B cell (primary cell): ENCODE results near the gene ABI3BP.

Experiments used
- CTCF ChIP-seq: fragments of 200-600 bp; IDR thresholded peaks from one replicate; pipeline ENCODE4 v1.8.0; 2022; ENCODE audit warnings: antibody characterized with exemption, mild to moderate bottlenecking
- EZH2 ChIP-seq: IDR thresholded peaks from 2 replicates; pipeline ENCODE4 v1.6.1; 2012; ENCODE audit warnings: borderline replicate concordance, low read depth, mild to moderate bottlenecking, moderate library complexity, low read length; ENCODE audit not compliant: insufficient read depth, poor library complexity, severe bottlenecking

DNA sequence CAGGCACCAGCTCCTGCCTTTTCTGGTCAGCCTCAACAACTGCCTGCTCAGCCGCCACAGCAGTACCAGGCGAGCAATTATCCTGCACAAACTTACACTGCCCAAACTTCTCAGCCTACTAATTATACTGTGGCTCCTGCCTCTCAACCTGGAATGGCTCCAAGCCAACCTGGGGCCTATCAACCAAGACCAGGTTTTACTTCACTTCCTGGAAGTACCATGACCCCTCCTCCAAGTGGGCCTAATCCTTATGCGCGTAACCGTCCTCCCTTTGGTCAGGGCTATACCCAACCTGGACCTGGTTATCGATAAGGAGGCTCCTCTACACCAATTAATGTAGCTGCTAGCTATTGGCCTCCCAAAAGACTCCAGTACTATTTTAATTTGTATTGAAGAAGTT lies 245.0 kb downstream of the ABI3BP start:
- TF ChIP-seq CTCF (no peak), EZH2 (no peak)
